Measurements from ENCODE around the gene ADAT3. TPM values are rescaled to one million over a fixed set of nuclear protein-coding genes. Genes with fewer than 3 reads are reported as not detected.

Gene ADAT3
- total RNA-seq: 8.4 and 9.6 TPM in 2 replicates

- H3K27me3 Mint-ChIP-seq (ENCODE audit: insufficient read depth): no peaks in the 10 kb centered on the region
- peak within 1 kb of the TSS; percentile 90 for H3K4me3 Mint-ChIP-seq
- DNase-seq (ENCODE audit: low spot score): peak; percentile 99
- no peaks in the 10 kb centered on the region for H3K9me3 Mint-ChIP-seq
- H3K36me3 Mint-ChIP-seq (ENCODE audit: low read depth): peaks cover 3% of the 10 kb centered on the region
- H3K4me1 Mint-ChIP-seq (ENCODE audit: low read depth): peaks cover 27% of the 10 kb centered on the region
- H3K27ac Mint-ChIP-seq: peak within 1 kb of the TSS; percentile 83
- intact Hi-C loops (cut with micrococcal nuclease): loop anchor here (1.0 to 2.0 kb wide), 7 partner anchors 8 to 246 kb away; partner anchors contain the start of genes ABHD17A, AP3D1 and REXO1
Measured at GRCh38 chr19:1905110-1905862, at the start of gene ADAT3, which contains the start of gene SCAMP4. TSS of gene ADAT3 (plus strand) at chr19:1905399. CDS start at chr19:1912048, 6,649 bp downstream. TSS of gene SCAMP4 (plus strand) at chr19:1905399. CDS start at chr19:1915020, 9,621 bp downstream.

DNA sequence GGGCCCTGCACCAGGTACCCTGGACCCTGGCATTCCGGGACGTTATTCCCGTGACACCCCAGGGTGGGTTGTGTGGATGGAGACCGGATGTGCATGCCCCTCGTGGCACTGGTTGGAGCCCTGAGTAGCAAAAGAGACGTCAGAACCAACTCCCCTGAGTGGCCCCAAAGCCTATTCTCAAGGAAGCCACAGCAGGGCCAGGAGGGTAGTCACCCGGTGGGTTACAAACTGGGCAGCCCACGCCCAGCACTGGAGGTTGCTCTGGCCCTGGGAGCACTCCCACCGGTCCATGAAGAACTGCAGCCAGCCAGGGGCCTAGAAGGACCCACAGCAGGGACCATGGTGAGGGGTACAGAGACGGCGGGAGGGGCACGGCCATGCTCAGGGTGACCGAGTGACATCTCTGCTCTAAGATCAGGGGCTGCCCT, 49.4 kb upstream of the ADAT3 start:
- Mint-ChIP-seq H3K4me3 (peak overlapping the region; percentile 80), H3K4me1 (ENCODE audit: low read depth) (peaks cover 27% of the 10 kb centered on the region), H3K36me3 (ENCODE audit: low read depth) (peaks cover 4% of the 10 kb centered on the region), H3K27ac (peak overlapping the region; percentile 86), H3K27me3 (ENCODE audit: insufficient read depth) (no peaks in the 10 kb centered on the region), H3K9me3 (no peaks in the 10 kb centered on the region)
- intact Hi-C loops (cut with micrococcal nuclease): loop anchor here (1.0 kb wide), 2 partner anchors 7 to 44 kb away; partner anchors contain the start of genes ATP8B3 and KLF16
- peak; percentile 27 for DNase-seq (ENCODE audit: low spot score)

DNA sequence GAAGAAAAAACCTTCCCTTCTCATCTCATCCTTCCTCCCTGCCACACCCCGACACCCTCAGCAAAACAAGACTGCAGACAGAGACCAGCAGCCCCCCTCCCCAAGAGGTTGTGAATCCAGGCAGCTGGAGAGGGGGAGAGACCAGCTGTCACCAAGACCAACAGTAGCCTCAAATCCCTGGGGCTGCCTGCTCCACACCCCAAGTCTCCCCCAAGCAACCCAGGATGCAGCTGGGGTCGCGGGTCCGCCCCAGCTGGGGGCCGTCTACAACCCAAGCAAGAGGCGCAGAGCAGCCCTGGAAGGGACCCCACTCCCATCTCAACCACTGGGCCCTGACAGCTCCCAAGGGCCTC, 48.9 kb upstream of the ADAT3 start:
- H3K4me1 Mint-ChIP-seq (ENCODE audit: low read depth): peaks cover 32% of the 10 kb centered on the region
- peak overlapping the region; percentile 86 for H3K27ac Mint-ChIP-seq
- intact Hi-C loops (cut with micrococcal nuclease): no loop called here
- no peaks in the 10 kb centered on the region for H3K27me3 Mint-ChIP-seq (ENCODE audit: insufficient read depth)
- H3K36me3 Mint-ChIP-seq (ENCODE audit: low read depth): peaks cover 4% of the 10 kb centered on the region
- no peak for DNase-seq (ENCODE audit: low spot score)
- no peaks in the 10 kb centered on the region for H3K9me3 Mint-ChIP-seq
- peak overlapping the region; percentile 80 for H3K4me3 Mint-ChIP-seq

- DNase-seq (ENCODE audit: low spot score): peak; percentile 27
- Mint-ChIP-seq H3K9me3 (no peaks in the 10 kb centered on the region), H3K36me3 (ENCODE audit: low read depth) (peaks cover 6% of the 10 kb centered on the region), H3K27me3 (ENCODE audit: insufficient read depth) (no peaks in the 10 kb centered on the region), H3K27ac (peak overlapping the region; percentile 86), H3K4me3 (peak overlapping the region; percentile 80), H3K4me1 (ENCODE audit: low read depth) (peaks cover 38% of the 10 kb centered on the region)
- intact Hi-C loops (cut with micrococcal nuclease): no loop called here
Measured at GRCh38 chr19:1856698-1857603, 48.2 kb upstream of the ADAT3 start.

- Mint-ChIP-seq H3K27ac (peak overlapping the region; percentile 67), H3K4me1 (ENCODE audit: low read depth) (peaks cover 43% of the 10 kb centered on the region), H3K27me3 (ENCODE audit: insufficient read depth) (peaks cover 2% of the 10 kb centered on the region), H3K9me3 (no peaks in the 10 kb centered on the region), H3K36me3 (ENCODE audit: low read depth) (peaks cover 6% of the 10 kb centered on the region), H3K4me3 (peak overlapping the region; percentile 61)
- DNase-seq (ENCODE audit: low spot score): no peak
- intact Hi-C loops (cut with micrococcal nuclease): no loop called here
Measured at GRCh38 chr19:1857648-1858326, 47.4 kb upstream of the ADAT3 start.

GRCh38 chr19:1858412-1859081, 46.7 kb upstream of the ADAT3 start:
- H3K9me3 Mint-ChIP-seq: no peaks in the 10 kb centered on the region
- no peak overlapping the region for H3K27ac Mint-ChIP-seq
- H3K27me3 Mint-ChIP-seq (ENCODE audit: insufficient read depth): peaks cover 2% of the 10 kb centered on the region
- peak overlapping the region; percentile 61 for H3K4me3 Mint-ChIP-seq
- DNase-seq (ENCODE audit: low spot score): no peak
- peaks cover 37% of the 10 kb centered on the region for H3K4me1 Mint-ChIP-seq (ENCODE audit: low read depth)
- intact Hi-C loops (cut with micrococcal nuclease): no loop called here
- peaks cover 2% of the 10 kb centered on the region for H3K36me3 Mint-ChIP-seq (ENCODE audit: low read depth)

- H3K9me3 Mint-ChIP-seq: no peaks in the 10 kb centered on the region
- intact Hi-C loops (cut with micrococcal nuclease): no loop called here
- no peak for DNase-seq (ENCODE audit: low spot score)
- peak overlapping the region; percentile 22 for H3K4me3 Mint-ChIP-seq
- H3K27me3 Mint-ChIP-seq (ENCODE audit: insufficient read depth): peaks cover 2% of the 10 kb centered on the region
- H3K36me3 Mint-ChIP-seq (ENCODE audit: low read depth): peaks cover 2% of the 10 kb centered on the region
- peak overlapping the region; percentile 67 for H3K27ac Mint-ChIP-seq
- peaks cover 36% of the 10 kb centered on the region for H3K4me1 Mint-ChIP-seq (ENCODE audit: low read depth)
Measured at GRCh38 chr19:1859331-1859781, 45.8 kb upstream of the ADAT3 start.

GRCh38 chr19:1860042-1860775, 45.0 kb upstream of the ADAT3 start:
- Mint-ChIP-seq H3K27ac (no peak overlapping the region), H3K4me1 (ENCODE audit: low read depth) (peaks cover 30% of the 10 kb centered on the region), H3K36me3 (ENCODE audit: low read depth) (peaks cover 2% of the 10 kb centered on the region), H3K9me3 (no peaks in the 10 kb centered on the region), H3K4me3 (no peak overlapping the region), H3K27me3 (ENCODE audit: insufficient read depth) (peaks cover 2% of the 10 kb centered on the region)
- DNase-seq (ENCODE audit: low spot score): no peak
- intact Hi-C loops (cut with micrococcal nuclease): loop anchor here (5.0 kb wide), 3 partner anchors 292 to 453 kb away; partner anchors contain the start of genes AP3D1, DAZAP1, PCSK4 and REEP6

DNA sequence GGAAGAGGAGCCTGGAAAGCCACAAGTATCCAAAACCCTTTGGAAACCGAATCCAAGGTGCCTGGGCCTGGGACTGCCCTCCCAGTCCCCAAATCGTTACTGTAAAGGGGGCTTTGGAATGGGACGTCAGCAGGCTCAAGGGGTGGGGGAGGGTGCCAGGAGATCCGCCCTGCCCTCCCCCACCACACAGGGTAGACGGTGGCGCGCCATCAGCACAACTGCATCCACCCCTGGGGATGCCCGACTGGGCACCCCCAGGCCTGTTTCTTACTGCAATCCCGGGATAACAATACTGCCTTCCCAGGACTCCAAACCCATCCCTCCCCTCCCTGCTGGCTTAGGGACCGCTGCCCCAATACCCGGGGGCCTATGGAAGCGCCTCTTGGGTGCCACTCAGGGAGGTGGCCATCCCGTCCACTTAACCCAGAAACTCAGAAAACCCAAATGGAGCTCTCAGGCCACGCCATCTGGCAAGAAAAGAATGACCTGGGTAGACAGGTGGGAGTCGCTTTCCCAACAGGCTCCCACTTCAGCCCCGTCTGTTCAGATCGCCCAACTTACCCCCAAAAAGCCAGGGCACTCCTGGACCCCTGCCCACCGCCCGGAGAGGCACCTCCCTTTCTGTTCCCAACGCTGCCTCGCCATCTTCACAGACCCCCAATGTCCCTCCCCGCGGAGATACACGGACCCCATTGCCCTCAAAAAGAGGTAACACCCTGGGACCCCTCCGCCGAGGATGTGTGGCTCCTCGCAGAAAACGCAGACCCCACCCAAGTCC, 44.2 kb upstream of the ADAT3 start:
- H3K36me3 Mint-ChIP-seq (ENCODE audit: low read depth): peaks cover 2% of the 10 kb centered on the region
- H3K4me3 Mint-ChIP-seq: peak overlapping the region; percentile 95
- H3K9me3 Mint-ChIP-seq: no peaks in the 10 kb centered on the region
- H3K4me1 Mint-ChIP-seq (ENCODE audit: low read depth): peaks cover 23% of the 10 kb centered on the region
- intact Hi-C loops (cut with micrococcal nuclease): loop anchor here (5.0 kb wide), 3 partner anchors 291 to 454 kb away; partner anchors contain the start of genes AP3D1, DAZAP1, PCSK4 and REEP6
- peaks cover 2% of the 10 kb centered on the region for H3K27me3 Mint-ChIP-seq (ENCODE audit: insufficient read depth)
- DNase-seq (ENCODE audit: low spot score): no peak
- H3K27ac Mint-ChIP-seq: peak overlapping the region; percentile 68

- intact Hi-C loops (cut with micrococcal nuclease): loop anchor here (5.0 kb wide), 3 partner anchors 291 to 454 kb away; partner anchors contain the start of genes AP3D1, DAZAP1, PCSK4 and REEP6
Measured at GRCh38 chr19:1861599-1862031, 43.6 kb upstream of the ADAT3 start.

GRCh38 chr19:1862068-1862423, 43.2 kb upstream of the ADAT3 start:
- no peak for DNase-seq (ENCODE audit: low spot score)
- Mint-ChIP-seq H3K27ac (peak overlapping the region; percentile 95), H3K27me3 (ENCODE audit: insufficient read depth) (peaks cover 2% of the 10 kb centered on the region), H3K4me3 (peak overlapping the region; percentile 95), H3K4me1 (ENCODE audit: low read depth) (peaks cover 22% of the 10 kb centered on the region), H3K9me3 (no peaks in the 10 kb centered on the region), H3K36me3 (ENCODE audit: low read depth) (peaks cover 2% of the 10 kb centered on the region)
- intact Hi-C loops (cut with micrococcal nuclease): loop anchor here (5.0 kb wide), 3 partner anchors 290 to 455 kb away; partner anchors contain the start of genes AP3D1, DAZAP1, PCSK4 and REEP6

More at GRCh38 chr19:1861599-1862031, 43.6 kb upstream of the ADAT3 start:
- Mint-ChIP-seq H3K4me1 (ENCODE audit: low read depth) (peaks cover 22% of the 10 kb centered on the region), H3K4me3 (peak overlapping the region; percentile 95), H3K27ac (peak overlapping the region; percentile 68), H3K36me3 (ENCODE audit: low read depth) (peaks cover 2% of the 10 kb centered on the region), H3K9me3 (no peaks in the 10 kb centered on the region), H3K27me3 (ENCODE audit: insufficient read depth) (peaks cover 2% of the 10 kb centered on the region)
- no peak for DNase-seq (ENCODE audit: low spot score)

Data from activated T-helper 1 cell treated with anti-CD3 and anti-CD28 coated beads, Interleukin-12 subunit alpha, Interleukin-12 subunit beta, Interleukin-2, Interleukin-4 antibody, amounts not matched to agents 30 ng/mL and 10 ng/mL and 1 ng/mL, durations not matched to agents 14 hours and 24 hours and 36 hours (primary cell).